GM23248 (cell line): Measurements from ENCODE around the gene CSPG4. TPM values are rescaled to one million over a fixed set of nuclear protein-coding genes. Genes with fewer than 3 reads are reported as not detected.

ENCODE experiments used
- DNase-seq: peaks from one replicate; pipeline ENCODE4 v3.0.0-alpha.2; 2015
- H2AFZ ChIP-seq: fragments of 200-600 bp; sonication (generic); 2 replicates; pipeline ENCODE4 v1.6.1; 2016; ENCODE audit warnings: antibody characterized with exemption
- H3F3A ChIP-seq: fragments of 200-600 bp; sonication (generic); 2 replicates; pipeline ENCODE4 v1.6.1; 2016; ENCODE audit warnings: mild to moderate bottlenecking, antibody characterized with exemption, mixed run types; ENCODE audit not compliant: insufficient read depth
- H3K27ac ChIP-seq: fragments of 200-600 bp; sonication (generic); 2 replicates; pipeline ENCODE4 v1.5.1; 2016; ENCODE audit warnings: mild to moderate bottlenecking
- H3K27me3 ChIP-seq: fragments of 200-600 bp; sonication (generic); replicated peaks from 2 replicates; pipeline ENCODE4 v1.6.1; 2016; ENCODE audit warnings: mild to moderate bottlenecking; ENCODE audit not compliant: insufficient read depth
- H3K36me3 ChIP-seq: fragments of 200-600 bp; sonication (generic); 2 replicates; pipeline ENCODE4 v1.6.1; 2016; ENCODE audit warnings: low read depth, mild to moderate bottlenecking
- H3K4me1 ChIP-seq: fragments of 200-600 bp; sonication (generic); 2 replicates; pipeline ENCODE4 v1.6.1; 2016; ENCODE audit warnings: mild to moderate bottlenecking; ENCODE audit not compliant: insufficient read depth
- H3K4me2 ChIP-seq: fragments of 200-600 bp; sonication (generic); one replicate; pipeline ENCODE4 v1.6.1; 2016; ENCODE audit warnings: mild to moderate bottlenecking; ENCODE audit not compliant: unreplicated experiment
- H3K4me3 ChIP-seq: fragments of 200-600 bp; sonication (generic); 2 replicates; pipeline ENCODE4 v1.5.1; 2016; ENCODE audit warnings: mild to moderate bottlenecking
- H3K79me2 ChIP-seq: fragments of 200-600 bp; sonication (generic); 2 replicates; pipeline ENCODE4 v1.6.1; 2016; ENCODE audit warnings: mild to moderate bottlenecking; ENCODE audit not compliant: insufficient read depth
- H3K9ac ChIP-seq: fragments of 200-600 bp; sonication (generic); 2 replicates; pipeline ENCODE4 v1.6.1; 2016; ENCODE audit warnings: mild to moderate bottlenecking
- H3K9me2 ChIP-seq: fragments of 200-600 bp; sonication (generic); 2 replicates; pipeline ENCODE4 v1.6.1; 2016; ENCODE audit warnings: mixed run types, mild to moderate bottlenecking, moderate library complexity; ENCODE audit not compliant: insufficient read depth
- H3K9me3 ChIP-seq: fragments of 200-600 bp; sonication (generic); one replicate; pipeline ENCODE4 v1.6.1; 2017; ENCODE audit warnings: low read depth
- H4K20me1 ChIP-seq: fragments of 200-600 bp; sonication (generic); 2 replicates; pipeline ENCODE4 v1.6.0; 2016; ENCODE audit not compliant: insufficient read depth
- EZH2 ChIP-seq: fragments of 200-600 bp; sonication (generic); IDR thresholded peaks from 2 replicates; pipeline ENCODE4 v1.6.1; 2018; ENCODE audit warnings: antibody characterized with exemption, mild to moderate bottlenecking; ENCODE audit not compliant: insufficient read depth, poor library complexity, severe bottlenecking
- EZH2phosphoT487 ChIP-seq: fragments of 200-600 bp; sonication (generic); IDR thresholded peaks from 2 replicates; pipeline ENCODE4 v1.6.1; 2018; ENCODE audit warnings: antibody characterized with exemption, moderate library complexity, mild to moderate bottlenecking, low read depth; ENCODE audit not compliant: insufficient read depth
- WGBS, 2 experiments: methylation state at CpG; one replicate each; pipeline ENCODE4 v1.1.6; 2015 to 2017; ENCODE audit warnings: low lambda C conversion rate in 2 of 2, low coverage in 1 of 2; ENCODE audit errors: missing lambda C conversion rate in 2 of 2; 5-methylcytosine and 5-hydroxymethylcytosine counted together
- in situ Hi-C: fragments of 300-500 bp; cut with MboI; formaldehyde crosslinking; loops from 2 replicates; pipeline ENCODE4 v1.15.0; 2020
- polyA plus RNA-seq: library from polyadenylated mRNA; unstranded; fragments of >200 nt; fragmentation: Nextera tagmentation; extraction: Ambion mirVana; gene quantifications from 2 replicates; pipeline ENCODE4 v1.2.1, GENCODE V29; 2016
- total RNA-seq: library from RNA; depleted of rRNA; stranded (reverse); fragments of >200 nt; shearing (Covaris generic); gene quantifications from 2 replicates; pipeline ENCODE4 v1.2.3, GENCODE V29; 2014

CSPG4 gene
- total and polyA plus RNA-seq, 2 experiments from 2014 or later: 5.3 to 25.8 TPM

DNA sequence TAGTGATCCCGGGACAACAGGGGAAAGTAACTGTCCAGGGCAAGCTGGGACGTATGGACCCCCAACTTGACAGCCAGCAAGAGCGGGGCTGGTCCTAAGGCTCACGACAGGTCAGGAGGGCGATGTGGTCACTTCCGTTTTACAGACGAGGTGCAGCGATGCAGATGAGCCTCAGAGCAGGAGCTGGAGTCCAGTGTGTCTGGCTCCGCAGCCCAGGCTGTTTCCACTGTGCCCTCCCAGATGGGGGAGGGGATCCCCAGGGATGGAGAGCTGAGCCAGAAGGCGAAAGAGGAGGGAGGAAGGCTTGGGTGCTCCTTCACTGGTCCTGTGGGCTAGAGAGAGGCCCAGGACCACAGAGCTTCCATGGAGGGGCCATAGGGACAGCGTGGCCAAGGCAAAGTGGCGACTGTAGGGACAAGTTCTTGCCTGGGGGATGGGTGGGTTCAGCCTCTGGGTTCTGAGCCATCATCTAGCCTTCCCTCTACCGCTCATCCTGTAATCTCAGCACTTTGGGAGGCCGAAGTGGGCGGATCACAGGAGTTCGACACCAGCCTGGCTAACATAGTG is 59.2 kb downstream of the CSPG4 start:
- H2AFZ ChIP-seq: no peak overlapping the region
- in situ Hi-C loops: no loop called here
- H3K27me3 ChIP-seq: no peaks in the 10 kb centered on the region
- no peak overlapping the region for H3K27ac ChIP-seq
- peaks cover 11% of the 10 kb centered on the region; the same call in 1 of the 2 replicates for H3F3A ChIP-seq
- peak overlapping the region; percentile 96 for H3K9ac ChIP-seq
- TF ChIP-seq EZH2: no peak
- TF ChIP-seq EZH2phosphoT487: no peak
- H4K20me1 ChIP-seq: no peaks in the 10 kb centered on the region; the same call in 1 of the 2 replicates
- peak overlapping the region; percentile 89 for H3K4me2 ChIP-seq
- H3K79me2 ChIP-seq: peaks cover 99% of the 10 kb centered on the region
- no peak for DNase-seq
- H3K9me3 ChIP-seq: no peaks in the 10 kb centered on the region
- 67 to 69% methylated on average over 16 of the region's 16 CpGs for WGBS, 2 experiments
- H3K9me2 ChIP-seq: no peaks in the 10 kb centered on the region
- H3K36me3 ChIP-seq: no peaks in the 10 kb centered on the region
- peaks cover 50% of the 10 kb centered on the region for H3K4me1 ChIP-seq
- H3K4me3 ChIP-seq: peak overlapping the region; percentile 85; the same call in 1 of the 2 replicates

DNA sequence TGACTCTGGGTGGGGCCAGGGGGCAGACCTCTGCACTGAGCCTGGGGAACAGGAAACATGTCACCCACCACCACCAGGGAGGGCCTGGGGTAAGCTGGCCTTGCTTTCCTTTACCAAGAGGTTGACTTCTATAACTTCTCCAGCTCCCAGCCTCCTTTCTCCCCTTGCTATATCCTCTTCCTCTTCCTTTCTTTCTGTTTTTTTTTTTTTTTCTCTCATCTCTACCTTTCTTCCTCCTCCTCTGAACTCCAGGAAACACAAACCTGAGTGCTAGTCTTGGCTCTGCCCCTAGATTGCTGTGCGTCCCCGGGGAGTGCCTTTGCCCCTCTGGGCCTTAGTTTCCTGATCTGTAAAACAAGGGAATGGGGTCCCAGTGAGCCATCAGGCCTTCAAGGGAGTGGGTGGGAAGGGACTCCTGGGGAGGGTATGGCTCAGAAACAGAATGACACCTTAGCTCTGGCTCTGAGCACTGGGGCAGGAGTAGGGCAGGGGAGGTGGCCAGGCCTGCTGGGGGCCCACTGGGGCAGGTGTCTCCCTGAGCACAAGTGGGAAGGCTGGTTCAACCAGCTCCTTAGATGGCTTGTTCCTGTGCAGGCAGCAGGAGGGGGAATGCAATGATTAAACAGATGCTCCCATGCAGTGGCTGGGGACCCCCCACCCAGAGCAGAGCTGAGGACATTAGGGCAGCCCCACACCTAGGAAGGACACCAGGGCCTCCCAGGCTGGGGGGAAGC is 60.7 kb downstream of the CSPG4 start:
- H2AFZ ChIP-seq: no peak overlapping the region
- TF ChIP-seq EZH2phosphoT487 (no peak), EZH2 (no peak)

DNA sequence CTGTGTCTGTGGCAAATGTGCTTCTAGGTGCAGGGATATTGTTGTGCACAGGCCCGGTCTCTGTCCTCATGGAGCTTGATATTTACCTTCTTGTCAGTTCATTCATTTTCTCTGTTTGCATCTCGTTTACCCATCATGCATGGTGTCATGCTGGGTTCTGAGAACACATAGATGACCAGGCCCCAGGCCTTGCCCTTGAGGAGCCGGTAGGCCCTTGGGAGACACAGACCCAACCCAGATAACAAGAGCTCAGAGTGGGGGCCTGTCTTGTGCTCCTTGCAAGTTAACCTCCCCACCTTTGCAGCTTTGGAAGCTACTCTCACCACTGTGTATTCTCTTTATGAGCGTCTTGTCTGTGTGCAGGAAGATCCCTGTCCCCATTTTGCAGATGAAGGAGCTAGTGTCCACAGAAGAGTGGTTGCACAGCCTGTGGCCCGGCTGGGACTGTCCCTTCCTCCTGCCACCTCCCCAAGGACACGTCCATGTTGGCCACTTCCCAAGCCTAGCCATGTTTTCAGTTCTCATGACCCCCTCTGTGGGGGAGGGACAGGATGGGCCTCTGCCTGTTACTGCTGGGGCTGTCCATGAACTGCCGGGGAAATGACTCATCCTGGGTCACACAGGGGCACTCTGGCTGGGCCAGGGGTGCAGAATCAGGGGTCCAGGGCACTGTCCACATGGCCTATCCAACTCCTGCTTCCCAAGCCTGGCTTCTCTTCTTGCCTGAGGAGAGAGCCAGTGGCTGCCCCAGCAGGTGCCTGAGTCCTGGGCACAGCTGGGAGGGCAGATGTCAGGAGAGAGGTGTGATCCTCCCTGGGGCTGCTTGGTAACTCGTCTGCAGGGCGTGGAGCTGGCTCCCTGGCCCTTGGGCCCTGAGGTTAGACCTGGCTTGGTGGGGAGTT is 61.5 kb downstream of the CSPG4 start:
- TF ChIP-seq EZH2 (no peak), EZH2phosphoT487 (no peak)
- H3K27ac ChIP-seq: peak overlapping the region; percentile 32
- 2 to 7% methylated on average over 9 of the region's 9 CpGs for WGBS, 2 experiments

More for the DNA sequence above, 60.7 kb downstream of the CSPG4 start:
- WGBS, 2 experiments: 76 to 81% methylated on average over 2 of the region's 2 CpGs
- Histone ChIP-seq H3K79me2 (peaks cover 89% of the 10 kb centered on the region), H3K4me1 (peaks cover 50% of the 10 kb centered on the region), H3K9me2 (no peaks in the 10 kb centered on the region), H3K27me3 (no peaks in the 10 kb centered on the region), H3F3A (peaks cover 10% of the 10 kb centered on the region; the same call in 1 of the 2 replicates), H3K9ac (peak overlapping the region; percentile 96), H3K4me2 (peak overlapping the region; percentile 89), H3K4me3 (peak overlapping the region; percentile 85), H3K9me3 (no peaks in the 10 kb centered on the region), H4K20me1 (no peaks in the 10 kb centered on the region; the same call in 1 of the 2 replicates), H3K36me3 (no peaks in the 10 kb centered on the region), H3K27ac (peak overlapping the region; percentile 32)
- DNase-seq: no peak
- in situ Hi-C loops: no loop called here

DNA sequence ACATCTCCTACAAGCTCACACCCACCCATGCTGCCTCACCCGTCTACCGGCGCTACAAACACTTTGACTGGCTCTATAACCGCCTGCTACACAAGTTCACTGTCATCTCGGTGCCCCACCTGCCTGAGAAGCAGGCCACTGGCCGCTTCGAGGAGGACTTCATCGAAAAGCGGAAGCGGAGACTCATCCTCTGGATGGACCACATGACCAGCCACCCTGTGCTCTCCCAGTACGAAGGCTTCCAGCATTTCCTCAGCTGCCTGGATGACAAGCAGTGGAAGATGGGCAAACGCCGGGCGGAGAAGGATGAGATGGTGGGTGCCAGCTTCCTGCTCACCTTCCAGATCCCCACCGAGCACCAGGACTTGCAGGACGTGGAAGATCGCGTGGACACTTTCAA is 62.8 kb downstream of the CSPG4 start:
- peaks cover 87% of the 10 kb centered on the region for H3K79me2 ChIP-seq
- H3K27ac ChIP-seq: 0 out of 2 replicates have a peak overlapping the region, but pooled peaks have one; percentile 32
- no peak for TF ChIP-seq EZH2phosphoT487
- no peak for TF ChIP-seq EZH2
- no peaks in the 10 kb centered on the region for H3K36me3 ChIP-seq
- H2AFZ ChIP-seq: no peak overlapping the region
- H3K4me3 ChIP-seq: peak overlapping the region; percentile 85
- in situ Hi-C loops: no loop called here
- peaks cover 16% of the 10 kb centered on the region; the same call in 1 of the 2 replicates for H3F3A ChIP-seq
- H3K9ac ChIP-seq: peak overlapping the region; percentile 96
- H4K20me1 ChIP-seq: no peaks in the 10 kb centered on the region; the same call in 1 of the 2 replicates
- WGBS, 2 experiments: 63 to 69% methylated on average over 18 of the region's 18 CpGs
- H3K4me2 ChIP-seq: peak overlapping the region; percentile 89
- no peaks in the 10 kb centered on the region for H3K27me3 ChIP-seq
- H3K9me2 ChIP-seq: no peaks in the 10 kb centered on the region
- DNase-seq: no peak
- H3K9me3 ChIP-seq: no peaks in the 10 kb centered on the region
- peaks cover 57% of the 10 kb centered on the region for H3K4me1 ChIP-seq

More for the DNA sequence above, 61.5 kb downstream of the CSPG4 start:
- DNase-seq: peak; percentile 57
- Histone ChIP-seq H3K4me2 (peak overlapping the region; percentile 89), H3K79me2 (peaks cover 89% of the 10 kb centered on the region), H3K9me2 (no peaks in the 10 kb centered on the region), H3F3A (peaks cover 13% of the 10 kb centered on the region; the same call in 1 of the 2 replicates), H3K36me3 (no peaks in the 10 kb centered on the region), H3K9me3 (no peaks in the 10 kb centered on the region), H3K4me1 (peaks cover 56% of the 10 kb centered on the region), H3K9ac (peak overlapping the region; percentile 96), H4K20me1 (no peaks in the 10 kb centered on the region; the same call in 1 of the 2 replicates), H3K27me3 (no peaks in the 10 kb centered on the region), H3K4me3 (peak overlapping the region; percentile 85), H2AFZ (no peak overlapping the region)
- in situ Hi-C loops: no loop called here
